Fibroblast of skin of scalp (primary cell): ENCODE results near the gene TAAR2.
"Not testable (repeated sequence)": the region's sequence is repeated elsewhere in the genome, so short reads cannot be mapped to it uniquely, and the experiment has no call there.

ENCODE experiments used
- DNase-seq: peaks from one replicate; pipeline ENCODE4 v3.0.0-alpha.2; 2013

The TAAR2 gene

GRCh38 chr6:132612449-132613108 is 11.5 kb downstream of the TAAR2 start:
- no peak for DNase-seq

GRCh38 chr6:132611616-132612015 is 12.5 kb downstream of the TAAR2 start:
- no peak for DNase-seq

GRCh38 chr6:132607544-132608233 is 16.4 kb downstream of the TAAR2 start:
- no peak for DNase-seq

GRCh38 chr6:132604635-132605152 is 19.4 kb downstream of the TAAR2 start:
- no peak for DNase-seq

GRCh38 chr6:132600900-132601299 is 23.2 kb downstream of the TAAR2 start:
- not testable (repeated sequence) for DNase-seq

GRCh38 chr6:132598473-132598872 is 25.6 kb downstream of the TAAR2 start:
- no peak for DNase-seq

- no peak for DNase-seq
Observed at GRCh38 chr6:132596201-132596600, 27.9 kb downstream of the TAAR2 start.

GRCh38 chr6:132592855-132593254 is 31.2 kb downstream of the TAAR2 start:
- no peak for DNase-seq

GRCh38 chr6:132590362-132590761 is 33.7 kb downstream of the TAAR2 start:
- DNase-seq, result no peak

- DNase-seq, result no peak
Observed at GRCh38 chr6:132589454-132589853, 34.6 kb downstream of the TAAR2 start, which contains the start of gene TAAR5. Gene TAAR5, minus strand, starts transcription at chr6:132589741. Its CDS starts 55 bp downstream, at chr6:132589686.

GRCh38 chr6:132587424-132587823 is 36.7 kb downstream of the TAAR2 start:
- no peak for DNase-seq

GRCh38 chr6:132584698-132585097 is 39.4 kb downstream of the TAAR2 start:
- no peak for DNase-seq

- no peak for DNase-seq
Observed at GRCh38 chr6:132571774-132572173, 52.3 kb downstream of the TAAR2 start.

GRCh38 chr6:132570221-132570777 is 53.8 kb downstream of the TAAR2 start, which contains the start of gene TAAR6:
Gene TAAR6, plus strand, starts transcription at chr6:132570322. Its CDS starts 0 bp downstream, at chr6:132570322.
- no peak for DNase-seq

GRCh38 chr6:132569170-132569569 is 54.9 kb downstream of the TAAR2 start:
- no peak for DNase-seq

GRCh38 chr6:132568611-132569010 is 55.5 kb downstream of the TAAR2 start:
- DNase-seq, result no peak

GRCh38 chr6:132567566-132567965 is 56.5 kb downstream of the TAAR2 start:
- no peak for DNase-seq
